ENCODE results near the gene GPR62.

The GPR62 gene

GRCh38 chr3:51953445-51953844, 1.7 kb upstream of the GPR62 start:
- H3K27ac ChIP-seq = no peak overlapping the region
- H3K4me3 ChIP-seq = no peak overlapping the region

- Histone ChIP-seq H3K27ac (no peak overlapping the region), H3K4me3 (no peak overlapping the region)
Observed at GRCh38 chr3:51954105-51954504, 1.1 kb upstream of the GPR62 start.

GRCh38 chr3:51954713-51955112, 468 bp upstream of the GPR62 start:
- H3K27ac ChIP-seq = no peak overlapping the region

GRCh38 chr3:51955893-51956770, 951 bp downstream of the GPR62 start:
- Histone ChIP-seq H3K27ac (peak overlapping the region in 4 of 21 experiments; percentile 9 to 62 (median 30)), H3K4me3 (peak overlapping the region; percentile 12 to 39 (median 20))

More at GRCh38 chr3:51954713-51955112, 468 bp upstream of the GPR62 start:
- no peak overlapping the region for H3K4me3 ChIP-seq

- Histone ChIP-seq H3K4me3 (no peak overlapping the region), H3K27ac (no peak overlapping the region)
Observed at GRCh38 chr3:51957520-51958205, 2.5 kb downstream of the GPR62 start.

GRCh38 chr3:51958603-51959521, 3.7 kb downstream of the GPR62 start:
- no peak overlapping the region for H3K27ac ChIP-seq
- H3K4me3 ChIP-seq = no peak overlapping the region

- Histone ChIP-seq H3K4me3 (no peak overlapping the region), H3K27ac (no peak overlapping the region)
Observed at GRCh38 chr3:51959651-51960050, 4.5 kb downstream of the GPR62 start.

GRCh38 chr3:51960386-51960785, 5.2 kb downstream of the GPR62 start:
- H3K4me3 ChIP-seq = no peak overlapping the region
- no peak overlapping the region for H3K27ac ChIP-seq

GRCh38 chr3:51961011-51961410, 5.8 kb downstream of the GPR62 start:
- no peak overlapping the region for H3K4me3 ChIP-seq
- no peak overlapping the region for H3K27ac ChIP-seq

GRCh38 chr3:51961602-51962569, 6.7 kb downstream of the GPR62 start:
- no peak overlapping the region for H3K27ac ChIP-seq
- no peak overlapping the region for H3K4me3 ChIP-seq

GRCh38 chr3:51962854-51963530, 7.8 kb downstream of the GPR62 start:
- Histone ChIP-seq H3K4me3 (no peak overlapping the region), H3K27ac (no peak overlapping the region)

GRCh38 chr3:51963951-51964451, 8.8 kb downstream of the GPR62 start:
- Histone ChIP-seq H3K4me3 (no peak overlapping the region), H3K27ac (no peak overlapping the region)

- Histone ChIP-seq H3K27ac (no peak overlapping the region), H3K4me3 (no peak overlapping the region)
Observed at GRCh38 chr3:51964521-51964920, 9.3 kb downstream of the GPR62 start.

GRCh38 chr3:51966016-51966415, 10.8 kb downstream of the GPR62 start:
- Histone ChIP-seq H3K4me3 (no peak overlapping the region), H3K27ac (peak overlapping the region in 3 of 21 experiments; percentile 3 to 83 (median 30))

GRCh38 chr3:51966486-51966885, 11.3 kb downstream of the GPR62 start:
- Histone ChIP-seq H3K27ac (peak overlapping the region in 14 of 21 experiments; percentile 7 to 94 (median 88)), H3K4me3 (peak overlapping the region; percentile 53 to 78 (median 73))

- peak overlapping the region in 17 of 21 experiments; percentile 7 to 94 (median 87) for H3K27ac ChIP-seq
- H3K4me3 ChIP-seq = peak overlapping the region; percentile 53 to 78 (median 73)
Observed at GRCh38 chr3:51966922-51967383, 11.8 kb downstream of the GPR62 start.

GRCh38 chr3:51967384-51968169, 12.4 kb downstream of the GPR62 start, which contains the start of gene PCBP4:
Gene PCBP4 (minus strand): TSS chr3:51967454. CDS start chr3:51961240, 6,214 bp downstream.
- peak within 1 kb of the TSS; percentile 73 to 94 (median 87) for H3K27ac ChIP-seq
- H3K4me3 ChIP-seq = peak within 1 kb of the TSS; percentile 53 to 78 (median 73)
